SKM-1 treated with dmso at 0.1 percent for 144 hours (cell line): Measurements from ENCODE around the gene C15orf40.
A peak's percentile ranks its signal among the peaks of the same experiment; 100 is the strongest.

Experiments
- DNase-seq: peaks from one replicate; lab custom pipeline; 2025; ENCODE audit not compliant: unreplicated experiment; lab: John Stamatoyannopoulos, UW

Gene C15orf40

DNA sequence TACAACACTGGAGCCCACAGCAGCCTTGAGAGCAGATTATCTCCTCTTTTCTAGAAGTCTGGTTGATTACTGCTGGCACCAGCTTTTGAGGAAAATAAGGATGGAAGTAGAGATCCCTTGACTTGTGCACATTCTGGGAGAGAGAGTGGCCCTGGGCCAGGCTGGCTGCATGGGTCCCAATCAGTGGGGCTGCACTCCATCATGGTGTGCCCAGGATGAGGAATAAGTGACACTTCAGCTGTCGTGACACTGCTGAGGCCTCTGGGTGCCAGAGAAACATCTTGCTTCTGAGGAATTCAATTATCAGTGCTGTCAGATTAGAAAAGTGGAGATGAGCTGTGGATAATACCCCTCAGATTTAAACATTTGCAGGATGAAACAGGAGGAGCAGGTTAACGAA lies 16.4 kb downstream of the C15orf40 start:
- no peak for DNase-seq

DNA sequence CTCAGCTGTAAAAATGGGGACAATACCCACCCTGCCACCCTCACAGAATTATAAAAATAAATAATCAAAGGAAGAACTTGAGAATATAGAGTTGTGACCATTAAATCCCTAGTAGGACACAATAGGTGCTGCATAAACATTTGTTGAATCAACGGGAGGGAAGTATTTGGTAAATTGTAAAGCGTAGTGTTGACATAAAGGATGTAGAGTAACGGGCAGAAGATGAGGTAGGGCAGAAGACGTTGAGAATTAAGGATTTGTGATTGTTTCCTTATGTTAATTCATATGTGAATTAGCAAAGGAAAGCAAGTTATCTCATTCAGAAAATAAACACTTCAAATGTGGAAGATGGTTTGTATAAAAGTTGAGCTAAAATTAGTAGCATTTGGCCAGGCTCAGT lies 18.3 kb downstream of the C15orf40 start:
- DNase-seq: no peak

DNA sequence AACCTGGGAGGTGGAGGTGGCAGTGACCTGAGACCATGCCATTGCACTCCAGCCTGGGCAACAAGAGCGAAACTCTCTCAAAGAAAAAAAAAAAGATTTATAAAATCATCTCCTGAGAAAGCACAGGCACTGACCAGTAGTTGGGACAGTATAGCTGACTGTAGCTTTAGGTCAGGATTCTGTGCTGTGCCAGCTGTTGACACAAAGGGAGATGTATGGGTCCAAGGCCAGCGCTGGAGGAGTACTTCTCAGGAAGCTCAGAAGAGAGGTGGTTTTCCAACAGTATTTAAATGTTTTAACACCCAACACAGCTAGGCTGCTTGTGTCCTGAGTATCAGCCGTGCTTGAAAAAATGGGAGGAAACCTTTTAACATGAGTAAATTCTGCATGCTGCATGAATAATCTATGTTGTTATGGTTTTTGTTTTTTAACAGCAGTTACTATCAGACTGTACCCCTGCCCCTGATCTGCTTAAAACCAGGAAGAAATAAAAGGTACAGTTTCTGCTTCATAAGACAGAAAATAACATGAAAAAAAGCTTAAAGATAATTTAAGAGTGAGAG lies 18.9 kb downstream of the C15orf40 start:
- DNase-seq: no peak

DNA sequence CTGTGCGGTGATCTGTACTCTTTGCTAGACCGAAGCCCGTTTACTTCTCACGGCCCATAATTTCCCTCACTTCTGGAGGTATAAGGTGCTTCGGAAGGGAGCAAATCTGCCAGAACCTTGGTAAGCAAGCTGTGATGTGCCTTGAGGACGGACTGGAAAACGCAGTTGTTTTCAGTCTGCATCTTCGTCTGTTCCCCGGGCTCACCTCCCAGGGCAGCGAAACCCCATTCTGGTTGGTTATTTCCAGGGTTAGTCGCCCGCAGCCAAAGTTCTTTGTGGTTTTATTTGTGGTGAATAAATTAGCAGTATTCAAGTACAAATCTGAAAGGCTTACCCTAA lies 25.0 kb downstream of the C15orf40 start:
- DNase-seq: no peak

DNA sequence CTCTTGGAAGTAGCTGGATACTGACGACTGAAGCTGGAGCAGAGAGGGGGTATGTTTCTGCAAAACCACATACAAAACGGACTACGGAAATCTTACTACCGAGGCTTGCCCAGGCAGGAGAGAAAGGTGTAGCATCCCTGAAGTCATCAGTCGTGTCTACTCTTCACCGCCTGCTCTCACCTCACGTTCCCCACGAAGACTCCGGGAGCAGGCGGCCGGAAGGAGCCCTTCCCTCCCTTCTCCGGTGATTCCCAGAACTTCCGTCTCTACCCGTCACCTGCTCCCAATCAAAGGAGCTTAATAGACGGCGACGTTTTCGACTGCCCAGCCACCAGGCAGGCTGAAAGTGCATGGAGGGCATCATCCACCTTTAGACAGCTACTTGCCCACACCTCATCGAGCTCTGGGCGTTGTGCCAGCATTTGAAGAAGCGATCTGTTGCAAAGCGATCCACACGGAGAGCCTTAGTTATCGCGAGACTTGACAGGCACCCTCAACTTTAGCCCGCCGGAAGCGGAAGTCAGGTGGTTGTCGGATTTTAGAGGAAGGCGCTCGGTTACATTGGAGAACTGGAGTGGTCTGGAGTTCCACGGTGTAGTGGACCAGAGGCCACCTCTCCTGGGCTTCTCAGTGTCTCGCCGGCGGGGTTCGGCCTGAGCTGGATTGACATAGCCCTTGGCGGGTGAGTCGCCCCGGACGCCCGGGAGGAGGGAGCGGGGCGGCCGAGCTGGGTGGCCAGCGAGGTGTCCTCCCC lies 25.6 kb downstream of the C15orf40 start, which contains the start of gene RAMAC:
TSS of gene RAMAC (plus strand) at position 523 of the 754 bp plus-strand sequence. CDS start 2,809 bp downstream, outside the sequence.
- peak; percentile 95 for DNase-seq

GRCh38 chr15:82980981-82981380 lies 30.5 kb downstream of the C15orf40 start:
- no peak for DNase-seq

DNA sequence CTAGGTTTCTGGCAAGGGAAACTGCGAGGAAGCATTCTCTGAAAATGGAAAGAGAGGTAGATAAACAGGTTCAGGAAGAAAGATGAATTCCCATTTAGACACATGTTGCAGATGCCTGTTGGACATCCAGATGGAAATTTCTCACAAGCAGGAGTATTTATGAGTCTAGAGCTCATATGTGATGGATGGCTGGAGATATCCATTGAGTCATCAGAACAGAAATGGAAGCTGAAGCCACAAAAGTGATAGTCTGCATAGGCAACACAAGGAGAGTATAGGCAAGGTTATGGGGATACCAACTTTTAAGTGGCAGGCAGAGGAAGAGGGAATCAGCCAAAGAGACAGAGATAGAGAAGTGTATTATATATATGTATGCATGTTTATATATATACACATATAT lies 31.7 kb downstream of the C15orf40 start:
- DNase-seq: no peak

- DNase-seq: no peak
These were observed 33.0 kb downstream of the C15orf40 start for GRCh38 chr15:82978438-82978837.

GRCh38 chr15:82977076-82977475 lies 34.4 kb downstream of the C15orf40 start:
- DNase-seq: no peak

DNA sequence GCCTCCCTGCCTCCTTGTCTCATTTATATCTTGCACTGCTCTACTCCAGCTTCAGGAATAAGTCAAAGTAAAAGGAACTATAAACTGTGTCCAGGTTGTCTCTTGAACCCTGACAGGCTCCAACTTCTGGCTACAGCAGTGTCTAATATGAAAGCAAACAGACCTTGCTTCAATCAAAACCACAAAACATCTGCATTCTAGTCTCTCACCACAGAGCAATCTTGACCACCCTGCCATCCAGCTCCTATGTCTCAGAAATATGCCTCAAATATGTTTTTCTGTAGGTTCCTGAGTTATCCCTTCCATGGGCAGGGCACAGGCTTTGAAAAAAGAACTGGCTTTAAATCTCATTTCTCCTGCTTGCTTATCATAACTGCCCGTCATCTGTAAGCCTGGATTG lies 38.4 kb downstream of the C15orf40 start:
- DNase-seq: no peak

DNA sequence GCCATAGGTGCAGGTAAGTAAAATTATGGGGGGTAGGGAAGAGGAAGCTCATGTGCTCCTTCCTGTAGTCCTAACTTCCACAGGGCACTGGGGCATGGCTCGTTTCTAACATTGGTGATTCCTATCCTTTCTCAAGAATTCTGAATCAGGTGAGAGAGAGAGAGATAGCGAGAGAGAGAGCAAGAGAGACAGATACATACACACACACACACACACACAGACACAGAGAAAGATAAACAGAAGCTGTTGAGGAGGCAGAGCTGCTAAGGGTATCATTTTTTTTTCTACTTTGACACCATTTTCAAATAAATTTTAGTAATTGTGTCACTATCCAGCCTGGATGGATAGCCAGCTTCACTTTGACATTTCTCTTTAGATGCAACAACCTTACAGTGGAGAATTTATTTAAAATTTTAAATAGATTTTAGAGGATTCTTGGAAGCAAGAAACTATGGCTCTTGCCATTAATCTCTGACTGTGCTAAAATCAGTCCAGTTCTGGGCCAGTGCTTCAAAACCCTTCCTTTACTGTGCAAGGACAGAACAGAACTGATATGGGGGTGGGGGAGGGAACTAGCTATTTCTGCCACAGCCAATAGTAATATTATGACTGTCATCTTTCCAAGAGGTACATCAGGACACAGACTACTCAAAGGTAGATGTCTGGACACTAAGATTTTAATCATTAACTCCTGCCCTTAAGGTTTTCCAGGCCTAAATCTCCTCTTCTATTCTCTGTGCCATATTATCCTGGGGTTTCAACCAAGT lies 40.0 kb downstream of the C15orf40 start:
- DNase-seq: no peak

GRCh38 chr15:82970696-82971095 lies 40.7 kb downstream of the C15orf40 start:
- no peak for DNase-seq

DNA sequence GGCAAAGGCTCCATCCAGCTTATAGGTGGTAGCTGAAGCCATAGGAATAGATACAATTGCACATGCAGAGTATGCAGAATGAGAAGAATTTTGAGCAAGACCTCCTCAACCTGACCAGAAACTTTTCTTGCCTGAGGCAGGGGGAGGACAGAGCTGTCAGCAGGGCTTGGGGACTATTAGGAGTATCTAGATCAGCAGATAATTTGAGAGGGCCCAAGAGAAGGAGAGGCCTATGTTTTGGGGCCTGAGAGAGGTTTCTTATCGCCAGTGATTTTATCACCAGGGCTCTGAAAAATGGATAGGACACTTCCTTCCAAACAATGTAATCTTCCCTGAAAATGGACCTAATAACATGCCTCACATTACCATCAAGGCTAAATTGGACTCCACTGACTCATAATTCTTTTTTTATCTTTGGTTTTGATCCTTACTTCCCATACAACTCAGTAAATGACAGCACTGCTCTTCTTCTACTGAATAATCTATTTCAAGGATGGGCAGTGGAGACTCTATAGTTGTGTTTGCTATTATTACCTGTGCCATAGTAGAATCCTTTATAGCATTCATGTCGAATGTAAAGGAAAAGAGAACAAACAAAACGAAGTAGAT lies 41.3 kb downstream of the C15orf40 start:
- DNase-seq: no peak

- no peak for DNase-seq
These were observed 42.1 kb downstream of the C15orf40 start for GRCh38 chr15:82969353-82969752.

- peak; percentile 6 for DNase-seq
These were observed 43.4 kb downstream of the C15orf40 start for GRCh38 chr15:82968066-82968465.

DNA sequence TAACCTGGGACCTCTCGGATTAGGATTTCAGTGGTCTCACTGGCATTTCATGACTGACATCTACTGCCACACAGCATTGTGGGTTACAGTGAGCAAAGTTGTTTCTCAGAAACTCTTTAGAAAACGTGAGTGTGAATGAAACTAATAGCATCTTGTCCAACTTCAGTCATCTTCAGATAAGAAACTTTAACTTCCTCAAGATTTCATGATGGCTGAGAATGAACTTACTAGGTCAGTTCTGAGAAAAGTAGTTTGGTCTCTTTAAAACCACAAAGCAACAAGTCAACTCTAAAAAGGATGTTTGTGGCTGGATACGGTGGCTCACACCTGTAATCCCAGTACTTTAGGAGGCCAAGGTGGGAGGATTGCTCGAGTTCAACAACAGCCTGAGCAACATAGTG lies 44.8 kb downstream of the C15orf40 start:
- DNase-seq: no peak

- DNase-seq: no peak
These were observed 46.5 kb downstream of the C15orf40 start for GRCh38 chr15:82964890-82965289.

DNA sequence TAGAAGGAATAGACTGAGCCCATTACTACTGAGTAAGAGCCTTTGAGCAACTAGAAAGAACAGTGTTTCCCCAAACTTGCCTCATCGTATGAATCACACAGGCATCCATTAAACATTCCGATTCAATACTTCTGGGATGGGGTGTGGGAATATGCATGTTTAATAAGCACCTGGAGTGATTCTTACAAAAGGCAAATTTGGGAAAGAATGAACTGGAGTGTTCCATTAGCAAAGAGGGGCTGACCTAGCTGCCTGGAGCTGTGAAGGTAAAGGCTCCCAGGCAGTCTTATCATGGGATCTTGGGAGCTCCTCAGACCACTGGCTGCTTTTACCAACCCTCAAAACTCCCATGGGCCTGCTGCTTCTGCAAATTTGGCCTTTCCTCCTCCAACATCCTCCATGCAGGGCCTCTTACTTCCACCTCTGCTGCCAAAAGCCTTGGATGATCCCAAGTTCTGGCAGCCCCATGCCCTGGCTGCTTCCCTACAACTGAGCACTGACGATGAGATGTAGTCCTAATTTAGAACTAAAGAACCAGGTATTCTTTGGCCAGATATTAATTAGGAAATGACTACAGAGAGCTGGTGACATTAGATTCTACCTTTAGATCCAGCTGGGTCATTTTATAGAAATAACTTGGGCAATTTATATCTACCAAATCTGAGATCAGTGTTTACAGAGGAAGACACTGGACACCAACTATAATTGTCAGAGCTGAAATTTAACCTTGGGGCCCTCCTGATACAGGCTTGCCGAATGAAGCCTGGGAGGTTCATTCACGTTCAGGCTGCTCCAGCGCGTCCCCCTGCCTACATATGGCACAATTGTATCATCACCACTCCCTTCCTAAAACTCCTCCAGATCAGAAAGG lies 47.7 kb downstream of the C15orf40 start:
- DNase-seq: no peak

DNA sequence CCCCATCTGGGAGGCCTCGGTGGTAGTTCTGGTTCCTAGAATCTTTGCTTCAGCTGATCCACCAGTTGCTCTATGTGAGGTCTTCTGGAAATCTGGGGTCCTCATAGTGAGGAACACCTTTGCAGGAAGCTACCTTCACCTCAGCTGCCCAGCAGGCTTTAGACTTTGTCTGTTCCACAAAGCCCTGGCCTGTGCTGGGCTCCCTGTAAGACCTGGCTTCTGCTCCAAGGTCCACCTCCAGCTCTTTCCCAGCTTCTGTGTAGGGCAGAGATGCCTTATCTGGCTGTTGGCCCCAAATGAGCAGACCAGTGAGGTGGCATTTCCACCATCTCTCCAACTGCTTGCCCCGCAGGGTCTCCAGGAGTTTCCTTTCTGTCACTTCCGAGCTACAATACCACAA lies 50.7 kb downstream of the C15orf40 start:
- DNase-seq: no peak

DNA sequence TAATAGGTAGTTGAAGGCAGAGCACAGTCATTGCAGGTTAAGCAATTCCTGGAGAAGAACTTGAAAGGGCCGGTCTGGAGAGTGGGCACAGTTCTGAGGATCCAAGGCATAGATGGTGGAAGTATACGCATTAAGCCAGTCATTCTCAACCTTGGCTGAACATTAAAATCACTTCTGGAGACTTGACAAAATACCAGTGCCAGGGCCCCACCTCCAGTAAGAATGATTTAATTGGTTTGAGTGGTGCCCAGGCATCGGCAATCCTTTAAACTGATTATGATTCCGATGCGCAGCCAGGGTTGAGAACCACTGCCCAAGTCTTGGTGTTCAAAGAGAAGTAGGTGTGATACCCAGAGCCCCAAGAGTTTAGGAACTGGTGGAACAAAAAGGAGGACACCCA lies 52.0 kb downstream of the C15orf40 start:
- no peak for DNase-seq

DNA sequence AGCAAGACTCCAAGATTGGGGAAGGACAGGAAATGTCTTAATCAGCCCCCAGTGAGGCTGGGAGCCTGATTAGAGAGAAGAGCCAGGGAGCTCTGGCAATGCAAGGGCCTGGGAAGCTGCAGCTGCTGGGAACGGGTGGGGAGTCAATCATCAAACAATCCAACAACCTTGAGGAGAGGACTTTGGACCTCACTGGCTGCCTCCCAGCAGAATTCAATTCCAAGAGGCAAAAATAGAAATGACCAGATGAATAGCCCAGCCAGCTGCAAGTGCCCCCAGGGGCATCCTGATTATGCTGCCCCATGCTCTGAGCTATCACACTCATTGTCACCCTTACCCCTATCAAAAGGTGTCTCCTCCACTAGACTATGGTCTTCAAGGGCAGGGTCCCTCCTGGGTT lies 52.8 kb downstream of the C15orf40 start:
- DNase-seq: no peak
